ENCODE measurements around the gene LCP2.

Gene LCP2

DNA sequence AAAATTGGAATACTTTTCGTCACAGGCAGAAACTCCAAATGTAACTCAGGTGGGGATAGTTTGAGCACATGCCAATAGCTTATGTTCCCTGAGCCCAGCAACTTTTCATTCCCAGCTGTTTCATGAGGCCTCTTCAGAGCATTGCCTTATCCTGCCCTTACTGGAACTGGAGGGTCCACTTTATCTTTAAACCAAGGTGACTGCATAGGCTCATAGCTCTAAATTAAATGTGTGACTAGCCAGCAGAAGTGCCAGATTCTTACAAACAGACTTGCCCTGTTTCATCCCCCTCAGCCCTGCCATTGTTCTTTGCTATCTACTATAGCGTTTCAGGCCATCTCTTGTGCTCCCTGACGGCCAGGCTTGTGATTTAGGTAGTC, 8.1 kb upstream of the LCP2 start:
- no peak for DNase-seq (ENCODE audit: low read depth)
- TF ChIP-seq, protein P1, sequence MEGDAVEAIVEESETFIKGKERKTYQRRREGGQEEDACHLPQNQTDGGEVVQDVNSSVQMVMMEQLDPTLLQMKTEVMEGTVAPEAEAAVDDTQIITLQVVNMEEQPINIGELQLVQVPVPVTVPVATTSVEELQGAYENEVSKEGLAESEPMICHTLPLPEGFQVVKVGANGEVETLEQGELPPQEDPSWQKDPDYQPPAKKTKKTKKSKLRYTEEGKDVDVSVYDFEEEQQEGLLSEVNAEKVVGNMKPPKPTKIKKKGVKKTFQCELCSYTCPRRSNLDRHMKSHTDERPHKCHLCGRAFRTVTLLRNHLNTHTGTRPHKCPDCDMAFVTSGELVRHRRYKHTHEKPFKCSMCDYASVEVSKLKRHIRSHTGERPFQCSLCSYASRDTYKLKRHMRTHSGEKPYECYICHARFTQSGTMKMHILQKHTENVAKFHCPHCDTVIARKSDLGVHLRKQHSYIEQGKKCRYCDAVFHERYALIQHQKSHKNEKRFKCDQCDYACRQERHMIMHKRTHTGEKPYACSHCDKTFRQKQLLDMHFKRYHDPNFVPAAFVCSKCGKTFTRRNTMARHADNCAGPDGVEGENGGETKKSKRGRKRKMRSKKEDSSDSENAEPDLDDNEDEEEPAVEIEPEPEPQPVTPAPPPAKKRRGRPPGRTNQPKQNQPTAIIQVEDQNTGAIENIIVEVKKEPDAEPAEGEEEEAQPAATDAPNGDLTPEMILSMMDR (conservative IDR thresholded peaks at IDR 0.05; ENCODE audit: low read length): no peak
- no peak overlapping the region for H3K4me3 ChIP-seq (ENCODE audit: low read length)

DNA sequence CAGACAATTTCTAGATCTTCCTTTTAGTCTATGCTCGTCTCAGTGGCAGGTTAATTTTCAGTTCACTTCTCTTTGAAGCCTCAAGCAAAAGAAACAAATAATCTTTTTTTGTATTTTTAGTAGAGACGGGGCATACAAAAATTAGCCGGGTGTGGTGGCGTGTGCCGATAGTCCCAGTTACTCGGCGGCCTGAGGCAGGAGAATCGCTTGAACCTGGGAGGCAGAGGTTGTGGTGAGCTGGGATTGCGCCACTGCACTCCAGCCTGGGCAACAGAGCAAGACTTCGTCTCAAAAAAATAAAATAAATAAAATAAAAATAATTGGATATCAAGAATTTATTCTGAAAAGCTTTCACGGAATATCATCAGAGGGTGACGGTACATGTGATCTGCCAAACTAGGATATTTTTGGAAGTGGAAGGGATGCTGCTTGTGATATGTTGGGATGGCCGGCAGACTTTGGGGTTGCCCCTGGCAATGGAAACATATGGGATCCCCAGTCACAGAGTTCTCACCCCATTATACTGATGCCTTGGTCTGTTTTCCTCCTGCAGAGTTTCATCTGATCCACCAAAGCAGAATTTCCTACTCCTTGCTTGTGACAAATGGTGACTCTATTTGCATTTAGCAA, 7.6 kb upstream of the LCP2 start:
- H3K4me3 ChIP-seq (ENCODE audit: low read length): no peak overlapping the region
- TF ChIP-seq, protein P1 (conservative IDR thresholded peaks at IDR 0.05; ENCODE audit: low read length): no peak
- no peak for DNase-seq (ENCODE audit: low read depth)

DNA sequence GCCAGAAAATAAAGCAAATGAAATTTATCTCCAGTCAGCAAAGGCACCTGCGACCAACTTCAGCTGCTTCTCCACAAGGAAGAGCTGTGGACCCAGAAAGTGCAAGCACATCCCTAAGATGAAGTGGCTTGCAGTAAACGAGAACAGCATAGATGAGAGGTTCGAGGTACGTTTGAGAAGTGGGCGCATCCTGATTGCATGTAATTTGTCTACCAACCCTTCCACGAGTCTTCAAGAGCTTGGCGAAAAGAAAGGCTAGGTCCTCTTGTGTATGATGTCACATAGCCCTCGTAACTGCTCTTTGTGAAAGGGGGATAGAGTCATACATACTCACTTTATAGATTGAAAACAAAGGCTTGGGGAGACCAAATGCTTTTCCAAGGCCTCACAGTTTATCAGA, 6.0 kb upstream of the LCP2 start:
- DNase-seq (ENCODE audit: low read depth): no peak
- TF ChIP-seq, protein P1 (conservative IDR thresholded peaks at IDR 0.05; ENCODE audit: low read length): no peak

DNA sequence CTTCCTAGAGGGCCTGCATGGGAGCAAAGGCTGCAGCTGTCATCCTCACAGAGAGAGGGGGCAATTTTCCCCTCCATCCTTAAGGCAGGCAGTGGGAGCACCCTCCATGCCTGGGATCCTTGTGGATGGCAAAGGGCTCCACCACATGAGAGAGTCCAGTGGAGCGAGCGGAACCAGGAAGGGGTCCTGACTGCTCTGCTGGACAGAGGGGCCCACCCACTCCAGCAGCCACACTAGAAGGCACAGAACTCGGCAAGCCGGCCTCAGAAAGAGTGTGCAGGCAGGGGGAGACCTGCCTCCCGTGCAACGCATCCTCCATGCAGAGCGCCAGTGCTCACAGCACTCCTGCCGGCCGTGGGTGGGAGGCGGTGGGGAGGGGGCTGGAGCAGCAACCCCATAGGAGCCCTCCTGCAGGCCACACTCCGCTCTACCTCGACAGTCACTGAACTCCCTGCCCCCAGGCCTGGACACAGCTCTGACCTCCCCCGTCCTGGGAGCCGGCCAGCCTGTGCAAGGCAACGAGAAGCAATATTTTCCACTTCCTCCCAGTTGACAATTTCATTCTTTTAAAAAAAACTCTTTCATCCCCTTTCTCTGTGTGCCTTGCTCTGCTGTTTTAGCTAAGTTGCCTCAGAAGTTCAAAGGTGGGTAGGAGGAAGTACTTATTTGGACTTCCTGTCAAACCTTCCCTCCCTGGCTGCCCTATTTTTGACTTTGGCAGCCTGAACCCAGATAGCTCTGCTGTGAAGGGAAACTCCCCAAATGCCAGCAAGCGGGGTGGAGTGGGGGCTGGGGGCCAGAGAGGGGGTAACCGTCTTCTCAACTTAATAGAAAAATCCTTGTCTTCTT, 5.3 kb upstream of the LCP2 start:
- DNase-seq (ENCODE audit: low read depth): no peak
- TF ChIP-seq, protein P1 (conservative IDR thresholded peaks at IDR 0.05; ENCODE audit: low read length): no peak

More for the DNA sequence above, 6.0 kb upstream of the LCP2 start:
- H3K4me3 ChIP-seq (ENCODE audit: low read length): no peak overlapping the region

DNA sequence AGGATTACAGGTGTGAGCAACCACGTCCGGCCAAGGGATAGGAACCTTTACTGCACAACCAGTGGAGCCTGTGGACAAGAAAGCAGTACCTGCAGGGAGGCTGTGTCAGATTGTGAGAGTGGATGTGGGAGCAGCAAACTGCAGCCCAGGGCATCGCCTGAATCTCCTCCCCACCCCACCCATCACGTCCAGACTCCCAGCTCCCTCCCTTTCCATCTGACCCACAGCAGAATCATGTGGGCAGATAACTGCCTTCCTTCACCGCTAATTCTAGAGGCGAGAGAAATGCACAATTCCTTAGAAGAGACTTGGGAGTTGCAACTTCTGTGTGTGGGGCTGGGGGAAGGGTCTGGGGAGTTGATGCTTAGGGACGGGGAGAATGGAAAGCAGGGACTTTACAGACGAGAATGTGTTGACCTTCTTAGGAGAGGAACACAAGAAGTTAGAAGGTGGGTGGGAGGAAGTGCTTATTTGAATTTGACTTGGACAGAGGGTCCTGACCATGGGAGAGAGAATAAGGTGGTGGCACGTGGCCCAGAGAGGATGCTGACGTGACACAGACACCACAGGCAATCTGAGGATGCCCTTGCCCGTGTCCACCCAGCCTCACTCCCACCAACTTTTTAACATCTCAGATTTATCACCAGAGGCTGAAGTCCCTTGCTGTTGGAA, 4.5 kb upstream of the LCP2 start:
- no peak for DNase-seq (ENCODE audit: low read depth)
- TF ChIP-seq, protein P1 (conservative IDR thresholded peaks at IDR 0.05; ENCODE audit: low read length): no peak
- H3K4me3 ChIP-seq (ENCODE audit: low read length): no peak overlapping the region

More for the DNA sequence above, 5.3 kb upstream of the LCP2 start:
- no peak overlapping the region for H3K4me3 ChIP-seq (ENCODE audit: low read length)

DNA sequence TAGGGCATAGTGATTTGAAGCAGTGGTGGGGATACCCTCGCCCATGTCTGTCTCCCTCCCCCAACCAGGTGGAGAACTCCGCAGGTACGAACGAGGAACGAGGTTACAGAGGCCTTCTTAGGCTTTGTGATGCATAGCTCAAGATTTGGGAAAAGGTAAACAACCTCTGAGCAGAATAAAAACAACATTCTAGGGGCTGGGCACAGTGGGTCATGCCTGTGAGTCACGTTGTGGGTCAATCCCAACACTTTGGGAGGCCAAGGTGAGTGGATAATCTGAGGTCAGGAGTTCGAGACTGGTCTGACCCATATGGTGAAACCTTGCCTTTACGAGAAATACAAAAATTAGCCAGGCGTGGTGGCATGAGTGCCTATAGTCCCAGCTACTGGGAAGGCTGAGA, 3.6 kb upstream of the LCP2 start:
- no peak for DNase-seq (ENCODE audit: low read depth)
- TF ChIP-seq, protein P1 (conservative IDR thresholded peaks at IDR 0.05; ENCODE audit: low read length): no peak
- no peak overlapping the region for H3K4me3 ChIP-seq (ENCODE audit: low read length)
